ENCODE measurements around the gene CCDC148.
A peak's percentile ranks its signal among the peaks of the same experiment; 100 is the strongest.

CCDC148 gene

GRCh38 chr2:158199928-158200650, 256.5 kb downstream of the CCDC148 start:
- Mint-ChIP-seq H3K4me1 (ENCODE audit: low read depth) (no peaks in the 10 kb centered on the region), H3K4me3 (no peak overlapping the region), H3K27ac (no peak overlapping the region), H3K9me3 (no peaks in the 10 kb centered on the region), H3K36me3 (ENCODE audit: low read depth) (no peaks in the 10 kb centered on the region), H3K27me3 (peaks cover 49% of the 10 kb centered on the region)
- DNase-seq, result no peak

GRCh38 chr2:158197940-158198339, 258.6 kb downstream of the CCDC148 start:
- peaks cover 52% of the 10 kb centered on the region for H3K27me3 Mint-ChIP-seq
- H3K27ac Mint-ChIP-seq, result no peak overlapping the region
- no peak for DNase-seq
- H3K4me1 Mint-ChIP-seq (ENCODE audit: low read depth), result peaks cover 4% of the 10 kb centered on the region
- H3K9me3 Mint-ChIP-seq, result no peaks in the 10 kb centered on the region
- no peaks in the 10 kb centered on the region for H3K36me3 Mint-ChIP-seq (ENCODE audit: low read depth)
- no peak overlapping the region for H3K4me3 Mint-ChIP-seq

- Mint-ChIP-seq H3K27ac (no peak overlapping the region), H3K27me3 (peaks cover 46% of the 10 kb centered on the region)
- DNase-seq, result no peak
These were observed 262.3 kb downstream of the CCDC148 start for GRCh38 chr2:158194229-158194628.

GRCh38 chr2:158192515-158193443, 263.8 kb downstream of the CCDC148 start:
- H3K4me3 Mint-ChIP-seq, result no peak overlapping the region
- peaks cover 37% of the 10 kb centered on the region for H3K27me3 Mint-ChIP-seq
- H3K4me1 Mint-ChIP-seq (ENCODE audit: low read depth), result peaks cover 34% of the 10 kb centered on the region
- H3K9me3 Mint-ChIP-seq, result no peaks in the 10 kb centered on the region
- no peaks in the 10 kb centered on the region for H3K36me3 Mint-ChIP-seq (ENCODE audit: low read depth)
- DNase-seq, result no peak
- H3K27ac Mint-ChIP-seq, result no peak overlapping the region

More at GRCh38 chr2:158194229-158194628, 262.3 kb downstream of the CCDC148 start:
- Mint-ChIP-seq H3K4me3 (no peak overlapping the region), H3K4me1 (ENCODE audit: low read depth) (peaks cover 34% of the 10 kb centered on the region), H3K36me3 (ENCODE audit: low read depth) (no peaks in the 10 kb centered on the region), H3K9me3 (no peaks in the 10 kb centered on the region)

GRCh38 chr2:158191076-158191895, 265.3 kb downstream of the CCDC148 start:
- peak overlapping the region; percentile 38 for H3K4me3 Mint-ChIP-seq
- H3K36me3 Mint-ChIP-seq (ENCODE audit: low read depth), result no peaks in the 10 kb centered on the region
- peaks cover 25% of the 10 kb centered on the region for H3K27me3 Mint-ChIP-seq
- H3K9me3 Mint-ChIP-seq, result no peaks in the 10 kb centered on the region
- H3K27ac Mint-ChIP-seq, result peak overlapping the region; percentile 65
- DNase-seq, result no peak
- H3K4me1 Mint-ChIP-seq (ENCODE audit: low read depth), result peaks cover 34% of the 10 kb centered on the region

GRCh38 chr2:158189526-158189925, 267.0 kb downstream of the CCDC148 start:
- no peaks in the 10 kb centered on the region for H3K36me3 Mint-ChIP-seq (ENCODE audit: low read depth)
- no peak for DNase-seq
- no peak overlapping the region for H3K4me3 Mint-ChIP-seq
- H3K27ac Mint-ChIP-seq, result no peak overlapping the region
- H3K4me1 Mint-ChIP-seq (ENCODE audit: low read depth), result peaks cover 34% of the 10 kb centered on the region
- no peaks in the 10 kb centered on the region for H3K9me3 Mint-ChIP-seq
- H3K27me3 Mint-ChIP-seq, result peaks cover 10% of the 10 kb centered on the region

- Mint-ChIP-seq H3K4me3 (no peak overlapping the region), H3K9me3 (no peaks in the 10 kb centered on the region), H3K27me3 (peaks cover 16% of the 10 kb centered on the region), H3K36me3 (ENCODE audit: low read depth) (no peaks in the 10 kb centered on the region), H3K27ac (no peak overlapping the region), H3K4me1 (ENCODE audit: low read depth) (peaks cover 29% of the 10 kb centered on the region)
- DNase-seq, result no peak
These were observed 268.6 kb downstream of the CCDC148 start for GRCh38 chr2:158187908-158188307.

- peaks cover 4% of the 10 kb centered on the region for H3K4me1 Mint-ChIP-seq (ENCODE audit: low read depth)
- DNase-seq, result no peak
- no peaks in the 10 kb centered on the region for H3K36me3 Mint-ChIP-seq (ENCODE audit: low read depth)
- H3K4me3 Mint-ChIP-seq, result no peak overlapping the region
- peaks cover 44% of the 10 kb centered on the region for H3K27me3 Mint-ChIP-seq
- no peaks in the 10 kb centered on the region for H3K9me3 Mint-ChIP-seq
- H3K27ac Mint-ChIP-seq, result no peak overlapping the region
These were observed 271.8 kb downstream of the CCDC148 start for GRCh38 chr2:158184556-158185343.

GRCh38 chr2:158184001-158184400, 272.6 kb downstream of the CCDC148 start:
- Mint-ChIP-seq H3K4me1 (ENCODE audit: low read depth) (no peaks in the 10 kb centered on the region), H3K27ac (no peak overlapping the region), H3K36me3 (ENCODE audit: low read depth) (no peaks in the 10 kb centered on the region), H3K9me3 (no peaks in the 10 kb centered on the region), H3K27me3 (peaks cover 45% of the 10 kb centered on the region), H3K4me3 (no peak overlapping the region)
- no peak for DNase-seq

GRCh38 chr2:158182676-158183295, 273.8 kb downstream of the CCDC148 start:
- no peak overlapping the region for H3K27ac Mint-ChIP-seq
- no peak overlapping the region for H3K4me3 Mint-ChIP-seq
- H3K4me1 Mint-ChIP-seq (ENCODE audit: low read depth), result no peaks in the 10 kb centered on the region
- no peaks in the 10 kb centered on the region for H3K9me3 Mint-ChIP-seq
- H3K36me3 Mint-ChIP-seq (ENCODE audit: low read depth), result no peaks in the 10 kb centered on the region
- no peak for DNase-seq
- H3K27me3 Mint-ChIP-seq, result peaks cover 56% of the 10 kb centered on the region

GRCh38 chr2:158181171-158181570, 275.4 kb downstream of the CCDC148 start:
- no peak overlapping the region for H3K27ac Mint-ChIP-seq
- H3K27me3 Mint-ChIP-seq, result peaks cover 57% of the 10 kb centered on the region

GRCh38 chr2:158179660-158180059, 276.9 kb downstream of the CCDC148 start:
- Mint-ChIP-seq H3K36me3 (ENCODE audit: low read depth) (no peaks in the 10 kb centered on the region), H3K4me1 (ENCODE audit: low read depth) (no peaks in the 10 kb centered on the region), H3K4me3 (no peak overlapping the region), H3K9me3 (no peaks in the 10 kb centered on the region), H3K27me3 (peaks cover 65% of the 10 kb centered on the region), H3K27ac (no peak overlapping the region)
- no peak for DNase-seq

More at GRCh38 chr2:158181171-158181570, 275.4 kb downstream of the CCDC148 start:
- no peaks in the 10 kb centered on the region for H3K36me3 Mint-ChIP-seq (ENCODE audit: low read depth)
- no peak for DNase-seq
- no peaks in the 10 kb centered on the region for H3K4me1 Mint-ChIP-seq (ENCODE audit: low read depth)
- H3K9me3 Mint-ChIP-seq, result no peaks in the 10 kb centered on the region
- H3K4me3 Mint-ChIP-seq, result no peak overlapping the region

- Mint-ChIP-seq H3K4me1 (ENCODE audit: low read depth) (no peaks in the 10 kb centered on the region), H3K4me3 (no peak overlapping the region), H3K9me3 (no peaks in the 10 kb centered on the region), H3K36me3 (ENCODE audit: low read depth) (no peaks in the 10 kb centered on the region), H3K27ac (no peak overlapping the region), H3K27me3 (peaks cover 61% of the 10 kb centered on the region)
- DNase-seq, result no peak
These were observed 277.9 kb downstream of the CCDC148 start for GRCh38 chr2:158178646-158179045.
